GM23248 (cell line): ENCODE results near the gene SUSD3. TPM values are rescaled to one million over a fixed set of nuclear protein-coding genes. Genes with fewer than 3 reads are reported as not detected.
"Not testable (repeated sequence)": the region's sequence is repeated elsewhere in the genome, so short reads cannot be mapped to it uniquely, and the experiment has no call there.

Experiments used
- DNase-seq: peaks from one replicate; pipeline ENCODE4 v3.0.0-alpha.2; 2015
- H2AFZ ChIP-seq: fragments of 200-600 bp; sonication (generic); 2 replicates; pipeline ENCODE4 v1.6.1; 2016; ENCODE audit warnings: antibody characterized with exemption
- H3F3A ChIP-seq: fragments of 200-600 bp; sonication (generic); 2 replicates; pipeline ENCODE4 v1.6.1; 2016; ENCODE audit warnings: mild to moderate bottlenecking, antibody characterized with exemption, mixed run types; ENCODE audit not compliant: insufficient read depth
- H3K27ac ChIP-seq: fragments of 200-600 bp; sonication (generic); 2 replicates; pipeline ENCODE4 v1.5.1; 2016; ENCODE audit warnings: mild to moderate bottlenecking
- H3K27me3 ChIP-seq: fragments of 200-600 bp; sonication (generic); replicated peaks from 2 replicates; pipeline ENCODE4 v1.6.1; 2016; ENCODE audit warnings: mild to moderate bottlenecking; ENCODE audit not compliant: insufficient read depth
- H3K36me3 ChIP-seq: fragments of 200-600 bp; sonication (generic); 2 replicates; pipeline ENCODE4 v1.6.1; 2016; ENCODE audit warnings: low read depth, mild to moderate bottlenecking
- H3K4me1 ChIP-seq: fragments of 200-600 bp; sonication (generic); 2 replicates; pipeline ENCODE4 v1.6.1; 2016; ENCODE audit warnings: mild to moderate bottlenecking; ENCODE audit not compliant: insufficient read depth
- H3K4me2 ChIP-seq: fragments of 200-600 bp; sonication (generic); one replicate; pipeline ENCODE4 v1.6.1; 2016; ENCODE audit warnings: mild to moderate bottlenecking; ENCODE audit not compliant: unreplicated experiment
- H3K4me3 ChIP-seq: fragments of 200-600 bp; sonication (generic); 2 replicates; pipeline ENCODE4 v1.5.1; 2016; ENCODE audit warnings: mild to moderate bottlenecking
- H3K79me2 ChIP-seq: fragments of 200-600 bp; sonication (generic); 2 replicates; pipeline ENCODE4 v1.6.1; 2016; ENCODE audit warnings: mild to moderate bottlenecking; ENCODE audit not compliant: insufficient read depth
- H3K9ac ChIP-seq: fragments of 200-600 bp; sonication (generic); 2 replicates; pipeline ENCODE4 v1.6.1; 2016; ENCODE audit warnings: mild to moderate bottlenecking
- H3K9me2 ChIP-seq: fragments of 200-600 bp; sonication (generic); 2 replicates; pipeline ENCODE4 v1.6.1; 2016; ENCODE audit warnings: mixed run types, mild to moderate bottlenecking, moderate library complexity; ENCODE audit not compliant: insufficient read depth
- H3K9me3 ChIP-seq: fragments of 200-600 bp; sonication (generic); one replicate; pipeline ENCODE4 v1.6.1; 2017; ENCODE audit warnings: low read depth
- H4K20me1 ChIP-seq: fragments of 200-600 bp; sonication (generic); 2 replicates; pipeline ENCODE4 v1.6.0; 2016; ENCODE audit not compliant: insufficient read depth
- EZH2 ChIP-seq: fragments of 200-600 bp; sonication (generic); IDR thresholded peaks from 2 replicates; pipeline ENCODE4 v1.6.1; 2018; ENCODE audit warnings: antibody characterized with exemption, mild to moderate bottlenecking; ENCODE audit not compliant: insufficient read depth, poor library complexity, severe bottlenecking
- EZH2phosphoT487 ChIP-seq: fragments of 200-600 bp; sonication (generic); IDR thresholded peaks from 2 replicates; pipeline ENCODE4 v1.6.1; 2018; ENCODE audit warnings: antibody characterized with exemption, moderate library complexity, mild to moderate bottlenecking, low read depth; ENCODE audit not compliant: insufficient read depth
- WGBS, 2 experiments: methylation state at CpG; one replicate each; pipeline ENCODE4 v1.1.6; 2015 to 2017; ENCODE audit warnings: low lambda C conversion rate in 2 of 2, low coverage in 1 of 2; ENCODE audit errors: missing lambda C conversion rate in 2 of 2; 5-methylcytosine and 5-hydroxymethylcytosine counted together
- in situ Hi-C: fragments of 300-500 bp; cut with MboI; formaldehyde crosslinking; loops from 2 replicates; pipeline ENCODE4 v1.15.0; 2020
- polyA plus RNA-seq: library from polyadenylated mRNA; unstranded; fragments of >200 nt; fragmentation: Nextera tagmentation; extraction: Ambion mirVana; gene quantifications from 2 replicates; pipeline ENCODE4 v1.2.1, GENCODE V29; 2016
- total RNA-seq: library from RNA; depleted of rRNA; stranded (reverse); fragments of >200 nt; shearing (Covaris generic); gene quantifications from 2 replicates; pipeline ENCODE4 v1.2.3, GENCODE V29; 2014

SUSD3 gene
- total and polyA plus RNA-seq, 2 experiments from 2014 or later, result 0.43 TPM; not detected in 1

- Histone ChIP-seq H3K4me3 (no peak overlapping the region), H3K4me2 (no peak overlapping the region), H4K20me1 (no peaks in the 10 kb centered on the region), H3K79me2 (no peaks in the 10 kb centered on the region), H3F3A (no peaks in the 10 kb centered on the region), H3K27me3 (no peaks in the 10 kb centered on the region), H3K9ac (no peak overlapping the region), H3K27ac (no peak overlapping the region), H3K9me2 (no peaks in the 10 kb centered on the region), H3K4me1 (peaks cover 15% of the 10 kb centered on the region), H3K36me3 (no peaks in the 10 kb centered on the region), H2AFZ (no peak overlapping the region), H3K9me3 (no peaks in the 10 kb centered on the region)
- TF ChIP-seq EZH2 (no peak), EZH2phosphoT487 (no peak)
- WGBS, 2 experiments, result 31% methylated on average over 3 of the region's 3 CpGs; no CpG with 5 or more reads in 1 of the 2 experiments
- no peak for DNase-seq
- in situ Hi-C loops, result no loop called here
Measured at GRCh38 chr9:93115486-93116071, 57.1 kb downstream of the SUSD3 start.

- Histone ChIP-seq H3K27me3 (no peaks in the 10 kb centered on the region), H3K9me2 (no peaks in the 10 kb centered on the region), H3K79me2 (no peaks in the 10 kb centered on the region), H3K4me1 (peaks cover 15% of the 10 kb centered on the region), H3K9me3 (no peaks in the 10 kb centered on the region), H2AFZ (no peak overlapping the region), H3K4me2 (no peak overlapping the region), H3K9ac (peak overlapping the region; percentile 57; the same call in 1 of the 2 replicates), H3K4me3 (no peak overlapping the region), H3K27ac (peak overlapping the region; percentile 26), H3K36me3 (no peaks in the 10 kb centered on the region), H4K20me1 (no peaks in the 10 kb centered on the region), H3F3A (no peaks in the 10 kb centered on the region)
- peak; percentile 73 for DNase-seq
- TF ChIP-seq EZH2 (no peak), EZH2phosphoT487 (no peak)
- 71 to 73% methylated on average over 16 of the region's 17 CpGs for WGBS, 2 experiments
- in situ Hi-C loops, result no loop called here
Measured at GRCh38 chr9:93116072-93116961, 57.8 kb downstream of the SUSD3 start.

- H3K4me2 ChIP-seq, H3K79me2 ChIP-seq, H3F3A ChIP-seq, H3K9me2 ChIP-seq, in situ Hi-C loops, H3K27ac ChIP-seq, H2AFZ ChIP-seq, H3K27me3 ChIP-seq, DNase-seq, H3K4me3 ChIP-seq, H3K9me3 ChIP-seq, H3K9ac ChIP-seq, H3K36me3 ChIP-seq, H4K20me1 ChIP-seq: not testable (repeated sequence)
- H3K4me1 ChIP-seq, result peaks cover 15% of the 10 kb centered on the region
- WGBS, 2 experiments, result 89 to 96% methylated on average over 9 of the region's 9 CpGs
Measured at GRCh38 chr9:93117521-93117920, 59.0 kb downstream of the SUSD3 start.

GRCh38 chr9:93117924-93118862 is 59.7 kb downstream of the SUSD3 start:
- H3K9me3 ChIP-seq, result no peaks in the 10 kb centered on the region
- H3F3A ChIP-seq, result no peaks in the 10 kb centered on the region
- DNase-seq, result no peak
- in situ Hi-C loops, result no loop called here
- no peak overlapping the region for H3K4me2 ChIP-seq
- no peak overlapping the region for H2AFZ ChIP-seq
- TF ChIP-seq EZH2 (no peak), EZH2phosphoT487 (no peak)
- no peaks in the 10 kb centered on the region for H3K9me2 ChIP-seq
- H3K4me3 ChIP-seq, result no peak overlapping the region
- no peak overlapping the region for H3K27ac ChIP-seq
- no peak overlapping the region for H3K9ac ChIP-seq
- no peaks in the 10 kb centered on the region for H3K79me2 ChIP-seq
- no peaks in the 10 kb centered on the region for H3K27me3 ChIP-seq
- peaks cover 15% of the 10 kb centered on the region for H3K4me1 ChIP-seq
- WGBS, 2 experiments, result 89 to 91% methylated on average over 12 of the region's 12 CpGs
- H3K36me3 ChIP-seq, result no peaks in the 10 kb centered on the region
- H4K20me1 ChIP-seq, result no peaks in the 10 kb centered on the region
